SK-N-SH (cell line): ENCODE data around the gene NR2C2.

Experiments
- MXI1 ChIP-seq: IDR thresholded peaks from 2 replicates; pipeline ENCODE4 v1.6.1; 2012; ENCODE audit warnings: mild to moderate bottlenecking, low read depth, low read length, improper control_type of control experiment
- TF ChIP-seq, protein P1 (sequence below): fragments of 200-600 bp; sonication (generic); IDR thresholded peaks from 2 replicates; pipeline ENCODE4 v1.6.1; 2017; ENCODE audit warnings: antibody characterized with exemption, mild to moderate bottlenecking, moderate library complexity

DNA sequence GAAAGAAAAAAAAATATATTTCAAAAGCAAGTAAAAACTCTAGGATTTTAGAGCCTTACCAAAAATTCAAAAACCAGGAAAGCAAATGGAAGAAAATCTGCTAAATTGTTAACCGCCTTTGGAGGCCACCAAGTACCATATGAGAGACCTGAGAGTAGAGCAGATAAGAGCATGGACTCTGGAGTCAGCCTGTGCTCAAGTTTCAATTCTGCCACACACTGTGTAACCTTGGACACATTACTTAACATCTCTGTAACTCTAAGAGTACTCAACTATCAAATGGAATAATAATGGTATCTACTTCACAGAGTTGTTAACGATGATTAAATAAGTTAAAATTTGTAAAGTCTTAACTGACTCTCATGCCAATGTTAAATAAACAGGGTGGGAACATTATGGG lies 138.9 kb downstream of the NR2C2 start:
- TF ChIP-seq, protein P1, sequence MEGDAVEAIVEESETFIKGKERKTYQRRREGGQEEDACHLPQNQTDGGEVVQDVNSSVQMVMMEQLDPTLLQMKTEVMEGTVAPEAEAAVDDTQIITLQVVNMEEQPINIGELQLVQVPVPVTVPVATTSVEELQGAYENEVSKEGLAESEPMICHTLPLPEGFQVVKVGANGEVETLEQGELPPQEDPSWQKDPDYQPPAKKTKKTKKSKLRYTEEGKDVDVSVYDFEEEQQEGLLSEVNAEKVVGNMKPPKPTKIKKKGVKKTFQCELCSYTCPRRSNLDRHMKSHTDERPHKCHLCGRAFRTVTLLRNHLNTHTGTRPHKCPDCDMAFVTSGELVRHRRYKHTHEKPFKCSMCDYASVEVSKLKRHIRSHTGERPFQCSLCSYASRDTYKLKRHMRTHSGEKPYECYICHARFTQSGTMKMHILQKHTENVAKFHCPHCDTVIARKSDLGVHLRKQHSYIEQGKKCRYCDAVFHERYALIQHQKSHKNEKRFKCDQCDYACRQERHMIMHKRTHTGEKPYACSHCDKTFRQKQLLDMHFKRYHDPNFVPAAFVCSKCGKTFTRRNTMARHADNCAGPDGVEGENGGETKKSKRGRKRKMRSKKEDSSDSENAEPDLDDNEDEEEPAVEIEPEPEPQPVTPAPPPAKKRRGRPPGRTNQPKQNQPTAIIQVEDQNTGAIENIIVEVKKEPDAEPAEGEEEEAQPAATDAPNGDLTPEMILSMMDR: no peak
- no peak for TF ChIP-seq MXI1
